Activated CD4-positive, alpha-beta T cell treated with anti-CD3 and anti-CD28 coated beads for 4 hours (primary cell): ENCODE data around the gene CFD.
"Not testable (repeated sequence)": the region's sequence is repeated elsewhere in the genome, so short reads cannot be mapped to it uniquely, and the experiment has no call there.

Experiments used
- DNase-seq, 2 donors: peaks; one replicate each; pipeline ENCODE4 v3.0.0-alpha.2; 2020

The CFD gene

GRCh38 chr19:858868-859843 is at the start of gene CFD:
CFD (plus strand) TSS chr19:859664; CDS start chr19:859690, 26 bp downstream.
- no peak for DNase-seq

- no peak for DNase-seq
Observed at GRCh38 chr19:810077-810855, 49.2 kb upstream of the CFD start.

GRCh38 chr19:810883-811489 is 48.5 kb upstream of the CFD start:
- DNase-seq: no peak

GRCh38 chr19:811506-812048 is 47.9 kb upstream of the CFD start:
- no peak for DNase-seq

- DNase-seq: no peak
Observed at GRCh38 chr19:812049-812746, 47.3 kb upstream of the CFD start.

- DNase-seq: no peak
Observed at GRCh38 chr19:812747-813218, 46.7 kb upstream of the CFD start.

- DNase-seq: no peak
Observed at GRCh38 chr19:813219-814151, 46.0 kb upstream of the CFD start.

GRCh38 chr19:814152-815078 is 45.0 kb upstream of the CFD start:
- no peak for DNase-seq

- DNase-seq: no peak
Observed at GRCh38 chr19:815079-815774, 44.2 kb upstream of the CFD start.

- no peak for DNase-seq
Observed at GRCh38 chr19:815775-816499, 43.5 kb upstream of the CFD start.

- no peak for DNase-seq
Observed at GRCh38 chr19:816500-816857, 43.0 kb upstream of the CFD start.

GRCh38 chr19:820212-820611 is 39.3 kb upstream of the CFD start:
- not testable (repeated sequence) for DNase-seq

GRCh38 chr19:821231-821824 is 38.1 kb upstream of the CFD start:
- no peak for DNase-seq

- no peak for DNase-seq
Observed at GRCh38 chr19:821825-822503, 37.5 kb upstream of the CFD start, which contains the start of gene PLPPR3. PLPPR3 (minus strand) TSS chr19:821955; CDS start chr19:821559, 396 bp downstream.

GRCh38 chr19:823565-824121 is 35.8 kb upstream of the CFD start:
- DNase-seq: no peak

GRCh38 chr19:824885-825284 is 34.6 kb upstream of the CFD start:
- no peak for DNase-seq
